Hippocampal formation (tissue), 2 donors: Measurements from ENCODE around the gene MBTD1.
"Not testable (repeated sequence)": the region's sequence is repeated elsewhere in the genome, so short reads cannot be mapped to it uniquely, and the experiment has no call there.

Source experiments
- DNase-seq, 2 donors: peaks; one replicate each; lab custom pipeline; 2025; lab: John Stamatoyannopoulos, UW

The MBTD1 gene

DNA sequence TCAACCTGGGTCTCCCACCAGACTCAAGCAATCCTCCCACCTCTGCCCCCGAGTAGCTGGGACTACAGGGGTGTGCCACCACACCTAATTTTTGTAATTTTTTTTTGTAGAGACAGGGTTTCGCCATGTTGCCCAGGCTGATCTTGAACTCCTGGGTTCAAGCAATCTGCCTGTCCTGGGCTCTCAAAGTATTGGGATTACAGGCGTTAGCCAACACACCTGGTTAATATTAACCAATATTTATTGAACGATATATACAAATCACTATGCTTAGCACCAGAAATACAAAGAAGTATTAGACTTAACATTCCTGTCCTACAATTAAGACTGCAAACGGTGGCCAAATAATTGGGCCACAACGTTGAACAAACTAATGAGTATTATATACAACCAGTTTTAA is 4.2 kb downstream of the MBTD1 start:
- no peak for DNase-seq

DNA sequence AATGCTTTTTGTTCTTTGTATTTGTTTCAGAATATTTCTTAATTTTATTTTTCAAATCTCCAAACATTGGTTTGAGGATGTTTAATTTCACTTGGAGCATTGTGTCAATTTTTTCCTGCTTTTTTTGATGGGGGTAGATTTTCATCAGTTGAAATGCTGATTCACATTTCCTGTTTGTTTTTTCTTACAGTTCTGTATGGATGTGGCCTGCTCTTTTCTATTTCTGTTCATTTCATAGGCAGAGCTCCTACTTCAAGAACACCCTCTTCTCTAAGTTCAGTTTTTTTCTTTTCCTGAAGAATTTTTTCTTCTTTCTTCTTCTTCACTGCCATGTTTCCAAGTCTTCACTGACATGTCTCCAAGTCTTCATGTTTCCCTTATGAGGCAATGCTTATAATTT is 8.8 kb downstream of the MBTD1 start:
- no peak for DNase-seq

DNA sequence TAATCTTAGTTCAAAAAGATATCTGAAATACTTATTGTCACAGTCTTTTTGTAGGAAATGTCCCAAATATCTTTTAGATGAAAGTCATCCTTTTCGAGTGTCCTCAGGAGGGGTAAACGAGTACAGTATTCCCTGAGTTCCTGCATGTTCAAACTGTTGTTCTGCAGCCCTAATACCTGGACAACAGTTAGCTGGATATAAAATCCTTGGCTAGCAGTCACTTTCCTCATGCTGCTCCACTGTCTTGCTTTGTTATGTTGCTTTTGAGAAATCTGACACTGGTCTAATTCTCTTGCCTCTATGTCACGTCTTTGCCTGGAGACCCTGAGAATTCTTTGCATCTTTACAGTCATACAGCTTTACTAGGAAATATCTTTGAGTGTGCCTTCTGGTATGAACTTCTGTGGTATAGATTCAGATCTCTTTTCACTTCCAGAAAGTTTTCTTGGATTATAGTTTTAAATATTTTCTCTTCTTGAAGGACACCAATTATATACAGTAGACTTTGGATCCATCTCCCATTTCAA is 9.5 kb downstream of the MBTD1 start:
- no peak for DNase-seq

DNA sequence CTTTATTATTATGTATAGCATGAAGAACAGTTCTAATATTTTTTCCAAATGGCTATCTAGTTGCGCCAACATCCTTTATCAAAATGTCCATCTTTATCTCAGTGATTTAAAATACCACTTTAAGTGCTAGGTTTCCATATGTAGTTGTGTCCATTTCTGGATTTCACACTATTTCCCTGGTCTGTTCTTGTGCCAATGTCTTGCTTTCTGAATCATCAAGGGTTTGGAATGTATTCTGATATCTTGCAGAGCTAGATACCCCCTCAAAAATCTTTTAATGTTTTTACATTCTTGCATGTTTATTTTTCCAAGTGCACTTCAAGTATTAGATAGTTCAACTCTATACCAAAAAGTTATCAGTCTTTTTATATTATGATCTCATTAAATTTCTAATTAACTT is 14.3 kb downstream of the MBTD1 start:
- DNase-seq: no peak

DNA sequence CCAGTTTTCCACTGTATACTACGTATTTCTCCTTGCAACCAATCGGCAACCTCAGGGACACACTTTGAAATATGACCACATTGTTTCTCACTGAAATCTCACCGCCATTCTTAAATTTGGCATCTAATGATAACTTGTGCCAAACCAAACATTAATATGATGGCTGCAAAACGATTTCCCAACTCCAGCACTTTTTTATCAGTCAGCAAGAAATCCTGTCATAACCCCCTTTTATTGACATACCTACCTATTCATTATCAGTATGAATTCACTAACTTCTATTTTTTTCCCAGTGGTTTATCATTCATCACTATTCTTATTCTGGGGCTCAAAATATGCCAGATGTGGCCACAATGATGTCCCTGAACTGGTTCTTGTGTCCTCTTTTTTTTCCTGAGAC is 15.8 kb downstream of the MBTD1 start:
- DNase-seq: no peak

DNA sequence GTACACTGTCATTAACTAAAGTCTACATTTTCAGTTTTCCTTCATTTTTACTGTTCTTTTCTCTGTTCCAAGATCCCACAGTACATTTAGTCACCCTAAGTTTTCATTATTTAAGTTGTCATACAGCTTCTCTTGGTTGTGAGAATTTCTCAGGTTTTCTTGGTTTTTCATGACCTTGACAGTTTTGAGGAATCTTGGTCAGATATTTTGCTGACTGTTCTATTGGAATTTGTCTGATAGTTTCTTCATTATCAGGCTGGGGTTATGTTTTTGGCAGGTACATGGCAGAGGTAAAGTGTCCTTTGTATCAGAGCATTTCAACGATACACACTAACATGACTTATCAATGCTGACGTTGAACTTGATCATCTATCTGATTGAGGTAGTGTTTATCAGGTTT is 19.6 kb downstream of the MBTD1 start:
- DNase-seq: no peak

DNA sequence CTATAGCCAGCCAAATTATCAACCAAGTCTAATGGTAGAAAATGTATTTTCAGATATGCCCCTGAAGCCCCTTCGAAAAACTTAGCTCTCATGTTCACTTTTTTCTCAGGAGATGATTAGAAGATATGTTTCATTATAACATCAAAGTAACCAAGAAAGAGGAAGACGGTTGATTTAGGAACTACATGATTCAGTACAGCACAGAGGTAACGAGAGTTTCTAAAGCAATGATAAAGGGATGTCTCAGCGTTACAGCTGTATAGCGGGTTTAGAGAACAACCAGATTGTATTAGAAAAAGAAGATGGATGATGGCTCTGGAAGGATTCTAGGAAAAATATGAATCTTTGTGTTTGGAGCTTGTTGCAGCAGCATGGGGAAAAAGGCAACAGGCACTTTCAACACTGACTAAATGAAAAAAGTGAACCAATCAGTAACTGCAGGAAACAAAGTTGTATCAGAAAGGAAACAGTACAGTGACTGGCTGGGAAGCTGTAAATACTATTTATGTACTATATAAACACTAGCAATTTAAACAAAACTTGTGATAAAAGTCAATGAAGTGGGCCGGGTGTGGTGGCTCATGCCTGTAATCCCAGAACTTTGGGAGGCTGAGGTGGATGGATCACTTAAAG is 21.5 kb downstream of the MBTD1 start:
- DNase-seq: no peak

DNA sequence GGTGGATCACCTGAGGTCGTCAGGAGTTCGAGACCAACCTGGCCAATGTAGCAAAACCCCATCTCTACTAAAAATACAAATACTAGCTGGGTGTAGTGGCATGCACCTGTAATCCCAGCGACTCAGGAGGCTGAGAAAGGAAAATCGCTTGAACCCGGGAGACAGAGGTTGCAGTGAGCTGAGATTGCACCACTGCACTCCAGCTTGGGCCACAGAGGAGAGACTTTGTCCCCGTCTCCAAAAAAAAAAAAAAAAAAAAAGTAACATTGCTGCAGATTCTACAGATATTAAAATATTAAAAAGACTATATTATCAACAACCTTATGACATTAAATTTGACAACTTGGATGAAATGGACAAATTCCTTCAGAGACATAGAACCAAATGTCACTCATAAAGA is 25.7 kb downstream of the MBTD1 start:
- DNase-seq: no peak

DNA sequence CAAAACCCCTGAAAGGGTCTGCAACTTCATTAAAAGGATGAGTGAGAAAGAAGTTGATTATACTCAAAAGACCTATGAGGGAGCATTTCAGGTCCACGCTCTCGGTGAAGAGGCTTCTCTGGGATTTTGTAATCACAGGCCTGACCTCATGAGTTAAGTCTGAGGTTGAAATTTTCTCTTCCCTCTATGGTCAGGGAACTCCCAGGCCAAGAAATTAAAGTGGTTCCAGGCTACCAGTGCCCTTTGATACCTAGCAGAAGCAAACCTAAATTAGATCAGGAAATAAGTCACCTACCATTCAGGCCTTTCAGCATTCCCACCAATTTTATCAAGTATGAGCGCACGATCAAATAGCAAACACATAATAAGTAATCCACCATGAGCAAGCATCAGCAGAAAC is 27.9 kb downstream of the MBTD1 start:
- DNase-seq: no peak

DNA sequence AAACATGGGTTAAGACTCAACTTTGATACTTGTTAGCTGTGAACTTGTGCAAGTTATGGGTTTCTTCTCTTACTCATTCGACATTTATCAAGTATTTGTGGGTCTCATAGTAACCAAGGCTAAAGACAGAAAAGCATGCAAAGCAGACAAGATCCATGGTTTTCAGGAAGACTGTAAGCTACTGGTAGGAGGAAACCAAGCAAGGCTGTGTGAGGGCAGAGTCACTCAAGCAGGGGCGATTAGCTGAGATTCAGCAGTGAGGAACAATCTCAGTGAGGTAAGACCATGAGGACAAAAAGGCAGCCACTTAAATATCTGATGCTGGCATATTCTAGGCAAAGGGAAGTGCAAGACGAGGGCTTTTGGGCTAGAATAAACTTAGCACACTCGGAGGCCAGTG is 29.5 kb downstream of the MBTD1 start:
- no peak for DNase-seq

DNA sequence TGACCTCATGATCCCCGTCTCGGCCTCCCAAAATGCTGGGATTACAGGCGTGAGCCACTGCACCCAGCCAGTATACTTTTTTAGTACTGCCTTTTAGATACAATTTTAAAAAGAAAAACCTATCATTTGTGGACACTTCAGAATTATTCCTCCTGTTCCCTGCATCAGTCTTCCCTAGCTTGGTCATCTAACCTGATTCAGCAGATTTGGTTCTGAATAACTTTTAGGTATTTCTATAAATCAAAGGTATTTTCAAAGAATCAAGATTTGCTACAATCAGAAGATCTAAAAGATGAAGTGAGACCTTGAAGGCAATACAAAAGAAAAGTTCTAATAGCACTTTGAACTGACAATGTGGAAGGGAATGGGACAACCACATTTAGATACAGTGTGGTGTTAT is 30.0 kb downstream of the MBTD1 start:
- no peak for DNase-seq

DNA sequence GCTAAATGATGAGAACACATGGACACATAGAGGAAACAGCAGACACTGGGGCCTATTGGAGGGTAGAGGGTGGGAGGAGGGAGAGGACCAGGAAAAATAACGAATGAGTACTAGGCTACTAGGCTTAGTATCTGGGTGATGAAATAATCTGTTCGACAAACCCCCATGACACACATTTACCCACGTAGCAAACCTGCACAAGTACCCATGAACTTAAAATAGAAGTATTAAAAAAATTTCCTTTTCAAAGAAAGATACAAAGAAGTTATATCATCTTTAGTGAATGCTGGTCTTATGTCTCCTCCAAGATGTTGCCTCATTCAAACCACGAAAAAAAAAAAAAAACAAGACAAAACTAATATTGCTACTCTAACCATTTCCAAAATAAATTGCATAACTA is 31.7 kb downstream of the MBTD1 start:
- no peak for DNase-seq

DNA sequence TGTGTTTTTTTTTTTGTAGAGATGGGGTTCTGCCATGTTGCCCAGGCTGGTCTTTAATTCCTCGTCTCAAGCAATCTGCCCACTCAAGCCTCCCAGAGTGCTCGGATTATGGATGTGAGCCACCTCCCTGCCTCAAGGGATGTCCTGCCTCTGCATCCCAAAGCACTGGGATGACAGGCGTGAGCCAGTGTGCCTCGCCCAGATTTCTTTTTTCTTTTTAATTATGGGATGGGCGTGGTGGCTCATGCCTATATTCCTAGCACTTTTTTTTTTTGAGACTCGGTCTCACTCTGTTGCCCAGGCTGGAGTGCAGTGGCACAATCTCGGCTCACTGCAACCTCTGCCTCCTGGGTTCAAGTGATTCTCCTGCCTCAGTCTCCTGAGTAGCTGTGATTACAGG is 34.3 kb downstream of the MBTD1 start:
- DNase-seq: not testable (repeated sequence)

DNA sequence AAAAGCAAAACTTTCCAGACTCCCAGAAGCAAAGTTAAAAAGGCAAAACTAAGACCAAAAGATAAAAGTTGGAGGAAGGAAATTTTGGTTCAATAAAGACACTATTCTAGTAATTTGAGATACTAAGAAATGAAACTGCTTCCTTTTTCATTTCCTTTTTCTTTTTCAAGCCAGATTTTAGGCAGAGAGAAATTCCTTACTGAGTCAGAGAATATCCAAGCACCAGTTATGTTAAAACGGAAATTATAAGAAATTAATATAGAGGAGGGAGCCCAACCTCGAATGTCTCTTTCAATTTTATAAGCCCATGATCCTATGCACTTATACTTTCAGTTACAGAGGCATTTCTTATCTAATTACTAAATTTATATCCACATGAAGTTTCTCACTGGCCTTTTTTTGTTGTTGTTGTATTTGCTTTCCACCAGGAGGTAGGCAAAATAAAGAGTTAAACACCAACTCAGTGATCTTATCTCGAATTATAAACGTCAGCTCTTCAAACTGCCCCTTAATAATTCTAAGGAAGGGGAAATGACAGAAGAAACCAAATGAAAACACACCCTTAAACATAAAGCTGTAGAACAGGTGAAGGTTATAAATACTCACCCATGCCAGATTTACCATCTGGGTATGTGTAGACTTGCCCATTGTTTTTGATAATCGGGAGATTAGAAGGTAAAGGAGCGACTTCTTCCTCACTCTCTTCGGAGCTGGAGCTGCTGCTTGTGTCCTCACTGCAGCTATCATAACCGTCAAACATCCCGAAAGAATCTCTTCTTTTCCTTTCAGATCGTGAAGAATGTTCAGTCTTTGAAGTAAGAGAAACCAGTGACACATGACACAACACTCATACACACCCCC is 35.2 kb downstream of the MBTD1 start:
- DNase-seq: no peak

DNA sequence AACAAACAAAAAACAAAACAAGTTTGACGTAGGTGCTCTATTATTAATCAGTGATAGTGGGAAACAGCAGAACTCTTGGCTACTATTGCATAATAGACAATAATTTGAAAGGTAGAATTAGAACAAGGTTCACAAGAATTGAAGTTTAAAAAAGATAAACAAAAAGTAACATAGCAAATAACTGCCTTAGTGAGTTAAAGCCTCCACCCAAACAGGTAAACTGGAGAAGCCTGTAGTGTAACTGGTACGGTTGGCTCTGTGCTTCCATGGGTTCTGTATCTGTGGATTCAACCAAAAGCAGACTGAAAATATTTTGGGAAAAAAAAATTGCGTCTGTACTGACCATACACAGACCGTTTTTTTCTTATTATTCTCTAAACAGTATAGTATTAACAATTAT is 38.5 kb downstream of the MBTD1 start:
- DNase-seq: no peak

DNA sequence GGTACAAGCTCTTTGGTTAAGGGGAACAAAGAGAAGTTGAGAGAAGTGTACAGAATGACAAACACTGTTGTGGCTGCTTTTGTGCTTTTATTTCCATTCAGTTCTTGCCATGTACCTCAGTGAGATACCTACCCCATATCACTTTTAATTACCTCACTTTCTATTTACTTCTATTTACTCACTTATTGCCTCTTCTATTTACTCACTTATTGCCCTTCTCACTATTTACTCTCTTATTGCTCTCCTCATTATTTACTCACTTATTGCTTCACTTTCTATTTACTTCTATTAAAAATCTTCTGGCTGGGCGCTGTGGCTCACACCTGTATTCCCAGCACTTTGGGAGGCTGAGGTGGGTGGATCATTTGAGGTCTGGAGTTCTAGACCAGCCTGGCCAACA is 41.9 kb downstream of the MBTD1 start:
- DNase-seq: no peak

DNA sequence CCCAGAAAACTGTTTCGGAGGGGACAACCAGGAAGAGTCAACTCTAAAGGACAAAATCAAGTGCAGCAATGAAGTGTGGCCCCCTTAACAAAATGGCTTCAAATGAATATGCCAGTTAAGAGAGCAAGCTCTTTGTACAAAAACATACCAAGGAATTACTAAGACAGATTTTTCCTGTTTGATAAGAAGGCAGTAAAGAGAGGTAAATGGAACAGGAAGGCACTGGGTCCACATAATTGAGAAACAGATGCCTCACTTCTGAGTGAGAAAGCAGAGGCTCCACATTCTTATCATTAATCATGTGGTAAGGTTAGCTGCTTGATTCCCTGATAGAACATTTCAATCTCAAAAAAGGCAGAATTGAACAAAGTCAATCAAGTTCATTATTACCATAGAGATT is 44.9 kb downstream of the MBTD1 start:
- DNase-seq: no peak

DNA sequence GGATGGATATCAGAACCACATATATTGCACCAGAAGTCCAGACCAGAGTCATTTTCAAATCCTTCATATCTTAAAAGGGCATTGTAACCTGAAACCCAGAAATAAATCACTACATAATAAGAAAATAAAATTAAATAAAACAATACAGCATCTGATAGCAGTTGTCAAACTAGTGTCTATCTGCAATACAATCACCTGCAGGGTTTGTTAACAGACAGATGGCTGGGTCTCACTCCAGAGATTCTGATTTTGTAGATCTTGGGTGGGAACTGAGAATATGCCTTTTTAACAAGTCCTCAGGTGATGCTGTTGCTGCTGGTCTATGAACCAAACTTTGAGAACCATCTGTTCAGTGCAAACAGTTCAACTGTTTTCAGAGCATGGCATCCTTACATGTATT is 56.0 kb downstream of the MBTD1 start:
- DNase-seq: no peak

DNA sequence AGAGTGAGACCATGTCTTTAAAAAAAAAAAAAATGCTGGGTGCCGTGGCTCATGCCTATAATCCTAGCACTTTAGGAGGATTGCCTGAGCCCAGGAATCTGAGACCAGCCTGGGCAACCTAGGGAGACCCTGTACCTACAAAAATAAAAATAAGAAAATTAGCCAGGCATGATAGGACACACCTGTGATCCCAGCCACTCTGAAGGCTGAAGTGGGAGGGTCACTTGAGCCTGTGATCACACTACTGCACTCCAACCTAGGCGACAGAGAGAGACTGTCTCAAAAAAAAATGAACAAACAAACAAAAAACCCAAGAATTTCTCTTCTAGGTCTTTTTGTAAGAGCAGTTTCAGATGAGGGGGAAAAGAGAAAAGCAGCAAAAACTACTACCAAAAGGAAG is 59.0 kb downstream of the MBTD1 start:
- no peak for DNase-seq

DNA sequence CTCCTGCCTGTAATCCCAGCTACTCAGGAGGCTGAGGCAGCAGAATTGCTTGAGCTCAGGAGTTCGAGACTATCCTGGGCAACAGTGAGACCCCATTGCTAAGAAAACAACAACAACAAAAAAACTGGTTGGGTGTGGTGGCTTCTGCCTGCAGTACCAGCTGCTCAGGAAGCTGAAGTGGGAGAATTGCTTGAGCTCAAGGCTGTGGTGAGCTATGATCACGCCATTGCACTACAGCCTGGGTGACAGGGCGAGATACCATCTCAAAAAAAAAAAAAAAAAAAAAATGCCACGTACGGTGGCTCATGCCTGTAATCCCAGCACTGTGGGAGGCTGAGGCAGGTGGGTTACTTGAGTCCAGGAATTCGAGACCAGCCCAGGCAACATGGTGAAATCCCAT is 59.6 kb downstream of the MBTD1 start:
- no peak for DNase-seq

DNA sequence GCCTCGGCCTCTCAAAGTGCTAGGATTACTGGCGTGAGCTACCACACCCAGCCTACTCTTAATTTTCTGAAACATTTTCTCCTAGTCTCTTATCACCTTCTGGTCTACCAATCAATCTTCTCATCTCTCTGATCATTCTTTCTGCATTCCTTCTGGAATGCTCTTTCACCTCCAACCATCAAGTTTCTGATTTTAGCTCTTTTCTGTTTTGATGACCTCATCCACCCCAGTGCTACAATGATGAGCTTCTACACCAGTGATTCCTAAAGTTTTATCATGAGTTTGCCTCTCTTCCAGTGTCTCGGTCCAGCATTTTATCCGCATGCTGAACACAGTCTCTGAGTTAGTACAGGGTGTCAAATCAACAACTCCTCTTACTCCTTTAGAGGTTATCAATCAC is 62.1 kb downstream of the MBTD1 start:
- no peak for DNase-seq

DNA sequence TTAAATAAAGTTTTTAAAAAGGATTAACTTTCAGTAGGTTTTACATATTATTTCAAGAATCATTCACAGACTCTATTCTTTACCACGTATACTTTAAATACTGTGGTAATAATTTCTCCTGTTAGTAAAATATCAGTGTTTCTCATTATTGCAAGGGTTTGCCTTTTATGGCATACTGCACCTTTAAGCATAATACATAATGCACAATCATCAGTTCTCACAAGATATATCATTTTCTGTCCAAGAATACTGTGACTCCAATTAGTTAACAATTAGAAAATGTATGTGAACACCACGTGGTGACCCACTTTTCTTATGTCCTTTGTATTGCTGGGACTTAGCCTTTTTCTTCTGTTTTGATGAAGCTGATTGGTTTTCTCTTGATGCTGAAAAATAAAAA is 68.0 kb downstream of the MBTD1 start:
- DNase-seq: no peak

DNA sequence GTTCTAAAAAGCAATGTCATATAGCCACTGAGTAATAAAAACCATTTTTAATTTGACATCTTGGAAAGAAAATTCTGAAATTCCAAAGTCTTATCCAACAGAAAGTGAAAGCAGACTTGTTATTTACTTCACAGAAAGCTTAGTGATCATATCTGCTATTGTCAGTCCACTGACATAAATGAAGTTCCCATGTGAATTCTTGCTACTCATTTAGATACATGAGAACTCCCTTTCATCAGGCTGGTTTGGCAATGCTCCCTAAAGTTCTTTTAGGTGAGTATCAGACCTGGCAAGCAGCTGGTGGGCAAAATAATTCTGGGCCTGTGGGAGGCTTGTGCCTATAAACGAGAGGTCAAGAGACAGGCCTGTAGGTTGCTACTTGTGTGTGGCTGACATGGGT is 70.2 kb downstream of the MBTD1 start:
- no peak for DNase-seq

DNA sequence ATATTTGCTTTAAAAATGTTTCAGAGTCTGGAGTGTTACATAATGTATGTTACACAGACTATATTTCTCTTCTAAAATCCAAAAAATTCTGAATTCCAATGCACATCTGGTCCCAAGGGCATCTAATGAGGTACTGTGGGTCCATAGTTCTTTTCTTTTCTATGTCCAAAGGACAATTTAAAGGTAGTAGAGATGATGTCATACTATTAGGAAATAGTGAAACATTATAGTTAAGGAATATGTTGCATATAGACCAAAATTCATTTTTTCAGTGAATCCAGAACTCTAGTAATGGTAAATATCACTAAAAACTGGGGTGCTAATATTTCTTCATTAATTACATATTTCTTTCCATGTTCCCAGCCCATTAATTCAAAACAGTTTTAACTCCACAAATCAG is 70.7 kb downstream of the MBTD1 start:
- no peak for DNase-seq
